ENCODE measurements around the gene MARS1. TPM values are rescaled to one million over a fixed set of nuclear protein-coding genes. Genes with fewer than 3 reads are reported as not detected.

MARS1 gene
- total and polyA plus RNA-seq, 2 experiments from 2014 or later = 266 to 351 TPM

DNA sequence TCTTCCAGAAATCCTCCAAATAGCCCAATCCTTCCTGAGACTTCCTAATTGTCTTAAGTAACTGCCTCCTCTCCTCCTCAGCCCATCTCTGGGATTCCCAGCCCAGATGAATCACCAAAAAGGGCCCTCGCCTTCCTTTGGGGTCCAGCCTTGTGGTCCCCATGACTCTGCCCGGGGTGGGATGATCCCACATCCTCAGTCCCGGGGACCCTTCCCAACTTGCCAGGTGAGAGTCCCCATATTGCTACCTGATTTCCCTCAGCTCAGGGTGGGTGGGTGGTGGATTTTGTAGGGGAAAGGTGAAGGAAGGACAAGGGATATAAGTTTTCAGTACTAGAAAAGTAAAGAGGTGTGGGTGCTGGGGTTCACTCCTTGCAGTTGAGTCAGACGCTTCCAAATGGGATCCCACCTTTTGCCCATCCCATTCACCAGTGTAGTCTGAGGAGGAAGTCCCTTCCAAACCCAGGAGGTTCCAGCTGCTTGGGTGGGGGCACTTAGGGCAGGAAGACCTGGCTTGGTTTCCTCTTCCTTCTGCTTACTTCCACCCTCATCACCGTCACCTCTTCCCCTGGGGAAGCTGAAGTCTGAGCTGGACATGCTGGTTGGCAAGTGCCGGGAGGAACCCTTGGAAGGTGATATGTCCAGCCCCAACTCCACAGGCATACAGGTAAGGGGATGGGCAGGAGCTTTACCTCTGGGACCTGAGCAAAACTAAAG, 22.7 kb upstream of the MARS1 start:
- no peaks in the 10 kb centered on the region for H3K27me3 ChIP-seq (ENCODE audit: insufficient read depth)
- DNase-seq (ENCODE audit: low spot score) = no peak
- Mint-ChIP-seq H3K4me3 (no peak overlapping the region), H3K27ac (0 out of 2 replicates have a peak overlapping the region, but pooled peaks have one; percentile 57), H3K9me3 (no peaks in the 10 kb centered on the region; the same call in 2 of the 3 replicates), H3K4me1 (peaks cover 14% of the 10 kb centered on the region), H3K36me3 (ENCODE audit: low read depth) (peaks cover 13% of the 10 kb centered on the region; the same call in 2 of the 3 replicates), H3K27me3 (ENCODE audit: insufficient read depth, low read depth, poor library complexity) (peaks cover 25% of the 10 kb centered on the region)
- H3K9me2 ChIP-seq (ENCODE audit: insufficient read depth) = no peaks in the 10 kb centered on the region
- peaks cover 5% of the 10 kb centered on the region for H3K4me1 ChIP-seq (ENCODE audit: insufficient read depth)
- no peak overlapping the region for H2AFZ ChIP-seq
- peaks cover 3% of the 10 kb centered on the region for H3K79me2 ChIP-seq (replicated peaks; ENCODE audit: insufficient read depth)
- no peak for ATAC-seq
- H3K27ac ChIP-seq (ENCODE audit: low read depth) = no peak overlapping the region
- peaks cover 18% of the 10 kb centered on the region for H3F3A ChIP-seq (replicated peaks; ENCODE audit: low read depth)
- H3K4me2 ChIP-seq = no peak overlapping the region
- no peaks in the 10 kb centered on the region; the same call in 1 of the 2 replicates for H4K20me1 ChIP-seq (replicated peaks; ENCODE audit: insufficient read depth)
- no peak overlapping the region for H3K4me3 ChIP-seq
- no peaks in the 10 kb centered on the region for H3K36me3 ChIP-seq (ENCODE audit: insufficient read depth)
- no peak for TF ChIP-seq STAT1 (IDR thresholded peaks at IDR 0.05; ENCODE audit: unreplicated experiment)
- no peak for TF ChIP-seq NANOG (IDR thresholded peaks at IDR 0.05; ENCODE audit: borderline replicate concordance)
- TF ChIP-seq, protein P1, sequence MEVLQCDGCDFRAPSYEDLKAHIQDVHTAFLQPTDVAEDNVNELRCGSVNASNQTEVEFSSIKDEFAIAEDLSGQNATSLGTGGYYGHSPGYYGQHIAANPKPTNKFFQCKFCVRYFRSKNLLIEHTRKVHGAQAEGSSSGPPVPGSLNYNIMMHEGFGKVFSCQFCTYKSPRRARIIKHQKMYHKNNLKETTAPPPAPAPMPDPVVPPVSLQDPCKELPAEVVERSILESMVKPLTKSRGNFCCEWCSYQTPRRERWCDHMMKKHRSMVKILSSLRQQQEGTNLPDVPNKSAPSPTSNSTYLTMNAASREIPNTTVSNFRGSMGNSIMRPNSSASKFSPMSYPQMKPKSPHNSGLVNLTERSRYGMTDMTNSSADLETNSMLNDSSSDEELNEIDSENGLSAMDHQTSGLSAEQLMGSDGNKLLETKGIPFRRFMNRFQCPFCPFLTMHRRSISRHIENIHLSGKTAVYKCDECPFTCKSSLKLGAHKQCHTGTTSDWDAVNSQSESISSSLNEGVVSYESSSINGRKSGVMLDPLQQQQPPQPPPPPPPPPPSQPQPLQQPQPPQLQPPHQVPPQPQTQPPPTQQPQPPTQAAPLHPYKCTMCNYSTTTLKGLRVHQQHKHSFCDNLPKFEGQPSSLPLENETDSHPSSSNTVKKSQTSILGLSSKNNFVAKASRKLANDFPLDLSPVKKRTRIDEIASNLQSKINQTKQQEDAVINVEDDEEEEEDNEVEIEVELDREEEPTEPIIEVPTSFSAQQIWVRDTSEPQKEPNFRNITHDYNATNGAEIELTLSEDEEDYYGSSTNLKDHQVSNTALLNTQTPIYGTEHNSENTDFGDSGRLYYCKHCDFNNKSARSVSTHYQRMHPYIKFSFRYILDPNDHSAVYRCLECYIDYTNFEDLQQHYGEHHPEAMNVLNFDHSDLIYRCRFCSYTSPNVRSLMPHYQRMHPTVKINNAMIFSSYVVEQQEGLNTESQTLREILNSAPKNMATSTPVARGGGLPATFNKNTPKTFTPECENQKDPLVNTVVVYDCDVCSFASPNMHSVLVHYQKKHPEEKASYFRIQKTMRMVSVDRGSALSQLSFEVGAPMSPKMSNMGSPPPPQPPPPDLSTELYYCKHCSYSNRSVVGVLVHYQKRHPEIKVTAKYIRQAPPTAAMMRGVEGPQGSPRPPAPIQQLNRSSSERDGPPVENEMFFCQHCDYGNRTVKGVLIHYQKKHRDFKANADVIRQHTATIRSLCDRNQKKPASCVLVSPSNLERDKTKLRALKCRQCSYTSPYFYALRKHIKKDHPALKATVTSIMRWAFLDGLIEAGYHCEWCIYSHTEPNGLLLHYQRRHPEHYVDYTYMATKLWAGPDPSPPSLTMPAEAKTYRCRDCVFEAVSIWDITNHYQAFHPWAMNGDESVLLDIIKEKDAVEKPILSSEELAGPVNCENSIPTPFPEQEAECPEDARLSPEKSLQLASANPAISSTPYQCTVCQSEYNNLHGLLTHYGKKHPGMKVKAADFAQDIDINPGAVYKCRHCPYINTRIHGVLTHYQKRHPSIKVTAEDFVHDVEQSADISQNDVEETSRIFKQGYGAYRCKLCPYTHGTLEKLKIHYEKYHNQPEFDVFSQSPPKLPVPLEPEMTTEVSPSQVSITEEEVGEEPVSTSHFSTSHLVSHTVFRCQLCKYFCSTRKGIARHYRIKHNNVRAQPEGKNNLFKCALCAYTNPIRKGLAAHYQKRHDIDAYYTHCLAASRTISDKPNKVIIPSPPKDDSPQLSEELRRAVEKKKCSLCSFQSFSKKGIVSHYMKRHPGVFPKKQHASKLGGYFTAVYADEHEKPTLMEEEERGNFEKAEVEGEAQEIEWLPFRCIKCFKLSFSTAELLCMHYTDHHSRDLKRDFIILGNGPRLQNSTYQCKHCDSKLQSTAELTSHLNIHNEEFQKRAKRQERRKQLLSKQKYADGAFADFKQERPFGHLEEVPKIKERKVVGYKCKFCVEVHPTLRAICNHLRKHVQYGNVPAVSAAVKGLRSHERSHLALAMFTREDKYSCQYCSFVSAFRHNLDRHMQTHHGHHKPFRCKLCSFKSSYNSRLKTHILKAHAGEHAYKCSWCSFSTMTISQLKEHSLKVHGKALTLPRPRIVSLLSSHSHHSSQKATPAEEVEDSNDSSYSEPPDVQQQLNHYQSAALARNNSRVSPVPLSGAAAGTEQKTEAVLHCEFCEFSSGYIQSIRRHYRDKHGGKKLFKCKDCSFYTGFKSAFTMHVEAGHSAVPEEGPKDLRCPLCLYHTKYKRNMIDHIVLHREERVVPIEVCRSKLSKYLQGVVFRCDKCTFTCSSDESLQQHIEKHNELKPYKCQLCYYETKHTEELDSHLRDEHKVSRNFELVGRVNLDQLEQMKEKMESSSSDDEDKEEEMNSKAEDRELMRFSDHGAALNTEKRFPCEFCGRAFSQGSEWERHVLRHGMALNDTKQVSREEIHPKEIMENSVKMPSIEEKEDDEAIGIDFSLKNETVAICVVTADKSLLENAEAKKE (CRISPR knock-in tag; IDR thresholded peaks at IDR 0.05) = no peak
- TF ChIP-seq, protein P2, sequence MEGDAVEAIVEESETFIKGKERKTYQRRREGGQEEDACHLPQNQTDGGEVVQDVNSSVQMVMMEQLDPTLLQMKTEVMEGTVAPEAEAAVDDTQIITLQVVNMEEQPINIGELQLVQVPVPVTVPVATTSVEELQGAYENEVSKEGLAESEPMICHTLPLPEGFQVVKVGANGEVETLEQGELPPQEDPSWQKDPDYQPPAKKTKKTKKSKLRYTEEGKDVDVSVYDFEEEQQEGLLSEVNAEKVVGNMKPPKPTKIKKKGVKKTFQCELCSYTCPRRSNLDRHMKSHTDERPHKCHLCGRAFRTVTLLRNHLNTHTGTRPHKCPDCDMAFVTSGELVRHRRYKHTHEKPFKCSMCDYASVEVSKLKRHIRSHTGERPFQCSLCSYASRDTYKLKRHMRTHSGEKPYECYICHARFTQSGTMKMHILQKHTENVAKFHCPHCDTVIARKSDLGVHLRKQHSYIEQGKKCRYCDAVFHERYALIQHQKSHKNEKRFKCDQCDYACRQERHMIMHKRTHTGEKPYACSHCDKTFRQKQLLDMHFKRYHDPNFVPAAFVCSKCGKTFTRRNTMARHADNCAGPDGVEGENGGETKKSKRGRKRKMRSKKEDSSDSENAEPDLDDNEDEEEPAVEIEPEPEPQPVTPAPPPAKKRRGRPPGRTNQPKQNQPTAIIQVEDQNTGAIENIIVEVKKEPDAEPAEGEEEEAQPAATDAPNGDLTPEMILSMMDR (conservative IDR thresholded peaks at IDR 0.05; ENCODE audit: low read depth in 2 of 2) = no peak
- TF ChIP-seq, protein P3, sequence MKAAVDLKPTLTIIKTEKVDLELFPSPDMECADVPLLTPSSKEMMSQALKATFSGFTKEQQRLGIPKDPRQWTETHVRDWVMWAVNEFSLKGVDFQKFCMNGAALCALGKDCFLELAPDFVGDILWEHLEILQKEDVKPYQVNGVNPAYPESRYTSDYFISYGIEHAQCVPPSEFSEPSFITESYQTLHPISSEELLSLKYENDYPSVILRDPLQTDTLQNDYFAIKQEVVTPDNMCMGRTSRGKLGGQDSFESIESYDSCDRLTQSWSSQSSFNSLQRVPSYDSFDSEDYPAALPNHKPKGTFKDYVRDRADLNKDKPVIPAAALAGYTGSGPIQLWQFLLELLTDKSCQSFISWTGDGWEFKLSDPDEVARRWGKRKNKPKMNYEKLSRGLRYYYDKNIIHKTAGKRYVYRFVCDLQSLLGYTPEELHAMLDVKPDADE (IDR thresholded peaks at IDR 0.05) = no peak
- TF ChIP-seq JUNB (IDR thresholded peaks at IDR 0.05; ENCODE audit: unreplicated experiment) = no peak
- TF ChIP-seq ZNF114 (CRISPR knock-in tag; IDR thresholded peaks at IDR 0.05) = no peak
- TF ChIP-seq, protein P4, sequence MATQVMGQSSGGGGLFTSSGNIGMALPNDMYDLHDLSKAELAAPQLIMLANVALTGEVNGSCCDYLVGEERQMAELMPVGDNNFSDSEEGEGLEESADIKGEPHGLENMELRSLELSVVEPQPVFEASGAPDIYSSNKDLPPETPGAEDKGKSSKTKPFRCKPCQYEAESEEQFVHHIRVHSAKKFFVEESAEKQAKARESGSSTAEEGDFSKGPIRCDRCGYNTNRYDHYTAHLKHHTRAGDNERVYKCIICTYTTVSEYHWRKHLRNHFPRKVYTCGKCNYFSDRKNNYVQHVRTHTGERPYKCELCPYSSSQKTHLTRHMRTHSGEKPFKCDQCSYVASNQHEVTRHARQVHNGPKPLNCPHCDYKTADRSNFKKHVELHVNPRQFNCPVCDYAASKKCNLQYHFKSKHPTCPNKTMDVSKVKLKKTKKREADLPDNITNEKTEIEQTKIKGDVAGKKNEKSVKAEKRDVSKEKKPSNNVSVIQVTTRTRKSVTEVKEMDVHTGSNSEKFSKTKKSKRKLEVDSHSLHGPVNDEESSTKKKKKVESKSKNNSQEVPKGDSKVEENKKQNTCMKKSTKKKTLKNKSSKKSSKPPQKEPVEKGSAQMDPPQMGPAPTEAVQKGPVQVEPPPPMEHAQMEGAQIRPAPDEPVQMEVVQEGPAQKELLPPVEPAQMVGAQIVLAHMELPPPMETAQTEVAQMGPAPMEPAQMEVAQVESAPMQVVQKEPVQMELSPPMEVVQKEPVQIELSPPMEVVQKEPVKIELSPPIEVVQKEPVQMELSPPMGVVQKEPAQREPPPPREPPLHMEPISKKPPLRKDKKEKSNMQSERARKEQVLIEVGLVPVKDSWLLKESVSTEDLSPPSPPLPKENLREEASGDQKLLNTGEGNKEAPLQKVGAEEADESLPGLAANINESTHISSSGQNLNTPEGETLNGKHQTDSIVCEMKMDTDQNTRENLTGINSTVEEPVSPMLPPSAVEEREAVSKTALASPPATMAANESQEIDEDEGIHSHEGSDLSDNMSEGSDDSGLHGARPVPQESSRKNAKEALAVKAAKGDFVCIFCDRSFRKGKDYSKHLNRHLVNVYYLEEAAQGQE (IDR thresholded peaks at IDR 0.05; ENCODE audit: unreplicated experiment) = no peak
- no peak for TF ChIP-seq POLR2AphosphoS5 (IDR thresholded peaks at IDR 0.05; ENCODE audit: low read depth)
- no peak for TF ChIP-seq ZNF331 (CRISPR knock-in tag; IDR thresholded peaks at IDR 0.05; ENCODE audit: low read depth)
- no peak for TF ChIP-seq EZH2 (IDR thresholded peaks at IDR 0.05; ENCODE audit: low read depth, unreplicated experiment)
- no peak for TF ChIP-seq CREB1 (CRISPR knock-in tag; IDR thresholded peaks at IDR 0.05; ENCODE audit: low read depth)
- no peak for TF ChIP-seq EZH2phosphoT487 (IDR thresholded peaks at IDR 0.05; ENCODE audit: unreplicated experiment)

Measured in GM23338 (cell line).